Mesenchymal stem cell (in vitro differentiated cells and primary cell): ENCODE measurements around the gene MAP4K4.

ENCODE experiments used
- DNase-seq: peaks from one replicate; pipeline ENCODE4 v3.0.0-alpha.2; 2013
- H2AFZ ChIP-seq: one replicate; pipeline ENCODE4 v1.6.1; 2013; ENCODE audit warnings: low read depth, mild to moderate bottlenecking, control low read depth, inconsistent platforms, low read length, moderate library complexity
- H2AK5ac ChIP-seq: 2 replicates; pipeline ENCODE4 v1.6.1; 2013; ENCODE audit warnings: low read length, moderate library complexity, mild to moderate bottlenecking, inconsistent platforms; ENCODE audit not compliant: severe bottlenecking
- H2BK120ac ChIP-seq: one replicate; pipeline ENCODE4 v1.6.1; 2013; ENCODE audit warnings: low read depth, mild to moderate bottlenecking, inconsistent platforms, low read length, moderate library complexity
- H2BK12ac ChIP-seq, 2 experiments: one replicate each; pipeline ENCODE4 v1.6.1; 2013; ENCODE audit warnings: inconsistent platforms in 2 of 2, low read length in 2 of 2, mild to moderate bottlenecking in 2 of 2, moderate library complexity in 2 of 2, control low read depth in 1 of 2
- H2BK15ac ChIP-seq: one replicate; pipeline ENCODE4 v1.6.1; 2013; ENCODE audit warnings: mild to moderate bottlenecking, low read depth, inconsistent platforms; ENCODE audit not compliant: poor library complexity, severe bottlenecking
- H2BK5ac ChIP-seq: 2 replicates; pipeline ENCODE4 v1.6.1; 2013; ENCODE audit warnings: low read depth, mild to moderate bottlenecking, low read length, control low read depth, inconsistent platforms; ENCODE audit not compliant: poor library complexity, severe bottlenecking
- H3K14ac ChIP-seq, 2 experiments: one replicate each; pipeline ENCODE4 v1.6.1; 2013; ENCODE audit warnings: inconsistent platforms in 2 of 2, low read length in 2 of 2, control low read depth in 1 of 2, mild to moderate bottlenecking in 1 of 2, moderate library complexity in 1 of 2
- H3K18ac ChIP-seq, 2 experiments: one replicate each; pipeline ENCODE4 v1.6.1; 2013; ENCODE audit warnings: inconsistent platforms in 2 of 2, low read length in 2 of 2, control low read depth in 1 of 2, low read depth in 1 of 2, mild to moderate bottlenecking in 1 of 2
- H3K23ac ChIP-seq, 2 experiments: one replicate each; pipeline ENCODE4 v1.6.1; 2013; ENCODE audit warnings: inconsistent platforms in 2 of 2, low read length in 2 of 2, mild to moderate bottlenecking in 2 of 2, moderate library complexity in 2 of 2, control low read depth in 1 of 2
- H3K27ac ChIP-seq: 2 replicates; pipeline ENCODE4 v1.5.1; 2013; ENCODE audit warnings: mild to moderate bottlenecking, moderate library complexity, low read length, control low read depth, inconsistent platforms; ENCODE audit not compliant: poor library complexity, severe bottlenecking
- H3K27me3 ChIP-seq, 2 experiments: 2 replicates each; pipeline versions ENCODE4 v1.6.1 to v1.7.0; 2013; ENCODE audit warnings: low read length in 2 of 2, mild to moderate bottlenecking in 2 of 2, moderate library complexity in 2 of 2, control low read depth in 1 of 2, inconsistent platforms in 1 of 2; ENCODE audit not compliant: control insufficient read depth in 1 of 2, insufficient read depth in 1 of 2
- H3K36me3 ChIP-seq, 2 experiments: 2 replicates each; pipeline versions ENCODE4 v1.6.1 to v1.7.0; 2013; ENCODE audit warnings: low read length in 2 of 2, control low read depth in 1 of 2, inconsistent platforms in 1 of 2, low read depth in 1 of 2, mild to moderate bottlenecking in 1 of 2; ENCODE audit not compliant: insufficient read depth in 2 of 2, control insufficient read depth in 1 of 2
- H3K4ac ChIP-seq, 2 experiments: one replicate each; pipeline ENCODE4 v1.6.1; 2013; ENCODE audit warnings: inconsistent platforms in 2 of 2, low read length in 2 of 2, mild to moderate bottlenecking in 2 of 2, moderate library complexity in 2 of 2, control low read depth in 1 of 2, low read depth in 1 of 2
- H3K4me1 ChIP-seq: 2 replicates; pipeline ENCODE4 v1.6.1; 2013; ENCODE audit warnings: low read depth, low read length, control low read depth; ENCODE audit not compliant: control insufficient read depth, insufficient read depth
- H3K4me2 ChIP-seq: 2 replicates; pipeline ENCODE4 v1.6.1; 2013; ENCODE audit warnings: low read length, mild to moderate bottlenecking, inconsistent platforms; ENCODE audit not compliant: poor library complexity, severe bottlenecking
- H3K4me3 ChIP-seq, 2 experiments: 2 replicates each; pipeline versions ENCODE4 v1.5.1 to v1.7.0; 2013; ENCODE audit warnings: low read length in 2 of 2, mild to moderate bottlenecking in 2 of 2, control low read depth in 1 of 2, low read depth in 1 of 2; ENCODE audit not compliant: insufficient read depth in 1 of 2
- H3K79me1 ChIP-seq: replicated peaks from 2 replicates; pipeline ENCODE4 v1.6.1; 2013; ENCODE audit warnings: mild to moderate bottlenecking, control low read depth, low read length, inconsistent platforms; ENCODE audit not compliant: poor library complexity, severe bottlenecking
- H3K9ac ChIP-seq: 2 replicates; pipeline ENCODE4 v1.7.0; 2013; ENCODE audit warnings: mild to moderate bottlenecking, low read length, moderate library complexity
- H3K9me3 ChIP-seq: 2 replicates; pipeline ENCODE4 v1.7.0; 2013; ENCODE audit warnings: mild to moderate bottlenecking, low read length; ENCODE audit not compliant: control insufficient read depth
- H4K8ac ChIP-seq: one replicate; pipeline ENCODE4 v1.6.1; 2013; ENCODE audit warnings: inconsistent platforms, mild to moderate bottlenecking, low read length, moderate library complexity
- H4K91ac ChIP-seq: one replicate; pipeline ENCODE4 v1.6.1; 2013; ENCODE audit warnings: mild to moderate bottlenecking, low read length, inconsistent platforms
- WGBS: methylation state at CpG from one replicate; pipeline ENCODE4 v1.1.7; 2013; ENCODE audit warnings: mixed read lengths; 5-methylcytosine and 5-hydroxymethylcytosine counted together

The MAP4K4 gene

DNA sequence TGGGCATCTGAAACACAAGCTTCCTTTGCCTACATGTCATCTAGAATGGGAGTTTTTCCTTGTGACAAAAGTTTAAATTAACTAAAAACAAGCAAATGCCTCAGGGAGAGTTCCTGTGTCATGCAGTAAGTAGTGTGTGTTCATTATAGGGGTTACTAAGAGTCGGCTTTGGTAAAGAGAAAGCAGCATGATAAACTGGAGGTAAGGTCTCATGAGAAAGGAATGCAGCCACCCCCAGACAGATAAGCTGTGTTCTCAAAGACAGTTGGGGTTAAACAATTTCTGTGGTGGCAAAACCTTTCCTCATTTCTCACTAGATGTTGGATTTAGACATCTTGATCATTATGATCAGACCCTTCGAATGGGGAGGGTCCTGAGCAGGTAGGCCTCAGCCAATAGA is 129.7 kb downstream of the MAP4K4 start:
- H4K91ac ChIP-seq: peak overlapping the region; percentile 19
- peak overlapping the region in 1 of 2 experiments; percentile 95 for H3K18ac ChIP-seq
- H2BK15ac ChIP-seq: no peak overlapping the region
- no peak overlapping the region for H4K8ac ChIP-seq
- peak overlapping the region; percentile 20 for H3K4me2 ChIP-seq
- peak; percentile 95 for DNase-seq
- H3K23ac ChIP-seq: no peak overlapping the region
- peak overlapping the region; percentile 86 for H3K27ac ChIP-seq
- peak overlapping the region; percentile 63 for H2AK5ac ChIP-seq
- no peak overlapping the region for H3K4me3 ChIP-seq
- peaks cover 14 to 92% of the 10 kb centered on the region in 2 experiments for H3K36me3 ChIP-seq
- no peaks in the 10 kb centered on the region for H3K27me3 ChIP-seq
- 25% methylated on average over 2 of the region's 2 CpGs for WGBS
- H3K4me1 ChIP-seq: peaks cover 16% of the 10 kb centered on the region
- peaks cover 9% of the 10 kb centered on the region for H3K79me1 ChIP-seq
- H3K9ac ChIP-seq: peak overlapping the region; percentile 57
- H2BK5ac ChIP-seq: peak overlapping the region; percentile 19
- peak overlapping the region in 1 of 2 experiments; percentile 83 for H2BK12ac ChIP-seq
- H3K4ac ChIP-seq: peak overlapping the region; percentile 39 to 87
- H2BK120ac ChIP-seq: no peak overlapping the region
- H2AFZ ChIP-seq: no peak overlapping the region
- no peaks in the 10 kb centered on the region for H3K9me3 ChIP-seq
- H3K14ac ChIP-seq: no peak overlapping the region

DNA sequence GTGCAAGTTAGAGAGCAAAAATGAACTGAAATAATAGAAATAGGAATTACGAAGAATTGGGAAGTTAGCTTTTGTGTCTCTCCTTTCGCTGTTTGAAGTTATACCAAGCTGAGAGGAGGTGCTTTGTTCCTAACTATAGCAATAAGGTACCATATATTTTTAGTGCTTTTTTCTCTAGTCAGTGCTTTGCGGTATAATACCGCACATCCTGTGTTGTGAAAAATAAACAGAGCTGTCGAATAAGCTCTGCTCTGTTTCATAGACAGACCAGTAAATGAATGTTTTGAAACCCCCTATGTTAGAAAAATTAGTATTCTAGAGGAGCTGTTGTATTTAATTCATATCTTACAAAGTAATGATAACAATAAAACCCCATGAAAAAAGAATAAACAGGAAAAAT is 130.8 kb downstream of the MAP4K4 start:
- Histone ChIP-seq H3K4me3 (no peak overlapping the region), H2BK15ac (no peak overlapping the region), H2BK120ac (no peak overlapping the region), H3K4me2 (no peak overlapping the region), H2BK5ac (no peak overlapping the region), H4K91ac (no peak overlapping the region), H3K36me3 (peaks cover 16 to 95% of the 10 kb centered on the region in 2 experiments), H3K27ac (peak overlapping the region; percentile 2), H2AK5ac (no peak overlapping the region), H3K23ac (no peak overlapping the region), H3K9me3 (no peaks in the 10 kb centered on the region), H3K14ac (no peak overlapping the region), H3K4me1 (peaks cover 16% of the 10 kb centered on the region), H4K8ac (no peak overlapping the region), H3K27me3 (no peaks in the 10 kb centered on the region), H2AFZ (no peak overlapping the region), H3K18ac (no peak overlapping the region), H3K4ac (no peak overlapping the region), H2BK12ac (no peak overlapping the region), H3K79me1 (peaks cover 12% of the 10 kb centered on the region), H3K9ac (peak overlapping the region; percentile 57)
- DNase-seq: peak; percentile 65
- 100% methylated on average over 1 of the region's 5 CpGs for WGBS

DNA sequence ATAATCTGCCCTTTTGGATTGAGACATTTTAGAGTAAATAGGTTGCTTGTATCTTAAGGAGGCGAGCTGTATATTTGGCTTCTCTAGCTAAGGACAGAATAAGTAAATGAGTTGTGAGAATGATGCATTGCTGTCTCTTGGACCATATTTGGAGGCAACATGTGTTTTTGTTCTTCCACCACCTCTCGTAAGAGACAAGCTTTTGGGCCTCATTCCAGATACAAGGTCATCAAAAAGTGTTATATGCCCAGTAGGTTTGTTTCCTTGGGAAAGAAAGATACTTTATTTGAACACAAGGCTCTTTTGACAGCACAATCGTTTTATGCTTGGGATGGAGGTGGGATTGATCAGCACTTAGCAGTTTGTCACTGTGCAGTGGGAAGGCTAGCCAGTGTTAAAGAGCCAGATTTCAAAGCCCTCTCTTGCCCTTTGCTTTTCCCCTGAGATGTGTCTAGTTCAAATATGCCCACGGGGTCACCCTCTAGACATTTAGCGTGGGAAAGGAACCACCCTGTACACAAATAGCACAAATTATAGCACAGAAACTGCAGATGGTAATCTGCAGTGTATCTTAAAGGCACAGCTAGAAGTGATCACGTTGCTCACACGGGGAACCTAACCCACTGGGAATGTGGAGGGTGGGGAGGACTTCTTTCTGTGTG is 131.3 kb downstream of the MAP4K4 start:
- Histone ChIP-seq H3K27ac (peak overlapping the region; percentile 14), H3K4me1 (peaks cover 14% of the 10 kb centered on the region), H2AK5ac (peak overlapping the region; percentile 63), H4K8ac (no peak overlapping the region), H3K27me3 (no peaks in the 10 kb centered on the region), H3K23ac (no peak overlapping the region), H3K18ac (no peak overlapping the region), H3K9me3 (no peaks in the 10 kb centered on the region), H2BK15ac (no peak overlapping the region), H3K9ac (peak overlapping the region; percentile 57), H3K79me1 (peaks cover 11% of the 10 kb centered on the region), H3K4ac (no peak overlapping the region), H3K4me2 (no peak overlapping the region), H3K4me3 (peak overlapping the region in 1 of 2 experiments; percentile 3), H2AFZ (no peak overlapping the region), H3K36me3 (peaks cover 16 to 94% of the 10 kb centered on the region in 2 experiments), H2BK12ac (no peak overlapping the region), H3K14ac (no peak overlapping the region), H2BK5ac (no peak overlapping the region), H4K91ac (no peak overlapping the region), H2BK120ac (no peak overlapping the region)
- 23% methylated on average over 5 of the region's 7 CpGs for WGBS
- peak; percentile 70 for DNase-seq

DNA sequence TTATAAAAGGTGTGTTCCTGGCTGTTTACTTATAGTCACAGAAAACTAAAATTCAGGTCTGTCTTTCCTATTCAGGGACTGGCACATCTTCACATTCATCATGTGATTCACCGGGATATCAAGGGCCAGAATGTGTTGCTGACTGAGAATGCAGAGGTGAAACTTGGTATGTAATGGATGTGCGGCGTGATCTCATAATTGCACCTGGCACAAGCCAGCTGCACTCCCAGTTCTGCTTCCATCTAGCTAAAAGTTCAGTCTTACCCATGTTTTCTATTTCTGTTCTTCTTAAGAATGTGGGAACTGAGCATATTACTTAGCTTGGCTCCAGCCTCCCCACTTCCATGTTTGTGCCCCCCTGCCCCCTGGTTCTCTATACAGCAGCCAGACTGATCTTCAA is 131.9 kb downstream of the MAP4K4 start:
- peak overlapping the region; percentile 19 for H2BK120ac ChIP-seq
- no peak overlapping the region for H2BK15ac ChIP-seq
- no peaks in the 10 kb centered on the region for H3K27me3 ChIP-seq
- H3K9me3 ChIP-seq: no peaks in the 10 kb centered on the region
- H2AK5ac ChIP-seq: no peak overlapping the region
- H2AFZ ChIP-seq: no peak overlapping the region
- H3K23ac ChIP-seq: no peak overlapping the region
- peaks cover 14% of the 10 kb centered on the region for H3K4me1 ChIP-seq
- DNase-seq: no peak
- no peak overlapping the region for H3K18ac ChIP-seq
- H4K91ac ChIP-seq: peak overlapping the region; percentile 5
- H4K8ac ChIP-seq: no peak overlapping the region
- peaks cover 11% of the 10 kb centered on the region for H3K79me1 ChIP-seq
- no peak overlapping the region for H2BK12ac ChIP-seq
- no peak overlapping the region for H3K14ac ChIP-seq
- H3K9ac ChIP-seq: peak overlapping the region; percentile 63
- no peak overlapping the region for H3K4me2 ChIP-seq
- H2BK5ac ChIP-seq: no peak overlapping the region
- WGBS: 78% methylated on average over 3 of the region's 3 CpGs
- peak overlapping the region; percentile 43 for H3K27ac ChIP-seq
- H3K4me3 ChIP-seq: no peak overlapping the region
- H3K36me3 ChIP-seq: peaks cover 16 to 97% of the 10 kb centered on the region in 2 experiments
- no peak overlapping the region for H3K4ac ChIP-seq
